ES-I3 (cell line): ENCODE data around the gene CDKL2.
"Not testable (repeated sequence)": the region's sequence is repeated elsewhere in the genome, so short reads cannot be mapped to it uniquely, and the experiment has no call there.

ENCODE experiments used
- H3K36me3 ChIP-seq: 2 replicates; pipeline ENCODE4 v1.6.1; 2013; ENCODE audit warnings: mild to moderate bottlenecking, low read length, control low read depth, moderate library complexity; ENCODE audit not compliant: insufficient read depth
- H3K4me1 ChIP-seq: 2 replicates; pipeline ENCODE4 v1.6.1; 2013; ENCODE audit warnings: mild to moderate bottlenecking, control low read depth, low read length; ENCODE audit not compliant: insufficient read depth
- H3K9ac ChIP-seq: 2 replicates; pipeline ENCODE4 v1.6.1; 2013; ENCODE audit warnings: low read depth, mild to moderate bottlenecking, low read length, moderate library complexity
- H3K9me3 ChIP-seq: 2 replicates; pipeline ENCODE4 v1.6.1; 2013; ENCODE audit warnings: mild to moderate bottlenecking, low read length, moderate library complexity; ENCODE audit not compliant: control insufficient read depth, insufficient read depth

The CDKL2 gene

DNA sequence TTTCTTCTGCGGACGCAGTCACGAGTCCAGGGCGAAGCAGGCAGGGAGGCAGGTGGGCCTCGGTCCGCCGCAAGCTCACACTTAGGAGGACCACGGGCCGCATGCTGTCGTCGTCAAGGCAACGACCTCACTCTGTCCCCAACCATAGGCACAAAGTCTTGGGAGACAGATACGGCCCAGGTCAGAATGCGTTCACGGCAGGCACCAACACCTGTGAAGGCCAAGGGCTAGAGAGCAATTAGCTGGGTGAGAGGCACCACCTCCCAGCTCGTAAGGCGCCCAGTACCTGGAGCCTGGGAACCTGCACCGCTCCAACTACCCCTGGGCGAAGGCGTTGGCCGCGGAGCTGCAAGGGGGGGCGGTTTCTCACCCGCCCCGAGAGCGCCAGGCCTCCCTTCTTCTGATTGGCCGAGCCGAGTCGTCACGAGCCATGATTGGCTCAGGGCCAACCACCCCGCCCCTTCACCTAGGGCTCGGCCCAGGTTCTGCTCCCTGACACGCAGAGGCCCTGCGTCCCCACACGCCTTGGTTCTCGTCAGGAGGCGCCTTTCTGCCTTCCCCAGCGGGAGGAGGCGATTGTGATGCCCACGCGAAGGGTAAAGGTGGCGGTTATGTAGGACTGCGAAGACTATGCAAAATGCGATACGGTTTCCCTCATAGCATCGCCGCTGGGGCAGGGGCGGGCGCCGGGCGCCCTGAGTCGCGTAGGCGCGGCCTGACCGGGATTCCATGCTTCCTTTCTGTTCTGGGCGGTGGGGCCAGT, at the start of gene CDKL2:
Gene CDKL2, minus strand, starts transcription at position 355 of the 763 bp plus-strand sequence. CDS start 4,540 bp downstream, outside the sequence.
- peak within 1 kb of the TSS; percentile 66 for H3K9ac ChIP-seq
- H3K9me3 ChIP-seq, result no peaks in the 10 kb centered on the region
- H3K36me3 ChIP-seq, result no peaks in the 10 kb centered on the region

DNA sequence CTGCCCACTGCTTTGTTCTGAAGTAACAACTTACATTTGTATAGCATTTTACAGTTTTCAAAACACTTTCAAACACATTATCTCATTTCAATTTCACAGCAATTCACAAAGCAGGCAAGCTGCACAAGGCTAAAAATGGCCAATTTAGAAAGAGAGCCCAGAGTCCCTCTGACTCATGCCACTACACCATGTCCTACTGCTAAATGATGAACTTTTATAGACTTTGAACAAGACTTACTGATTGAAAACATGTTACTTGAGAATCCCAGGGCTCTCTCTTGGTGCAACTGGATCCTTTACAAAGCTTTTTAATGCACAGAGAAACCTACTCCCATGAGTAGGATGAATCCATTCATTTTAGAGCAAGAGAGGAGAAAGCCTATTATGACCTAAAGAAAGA, 48.6 kb upstream of the CDKL2 start:
- Histone ChIP-seq H3K36me3 (no peaks in the 10 kb centered on the region), H3K4me1 (no peaks in the 10 kb centered on the region), H3K9ac (no peak overlapping the region), H3K9me3 (no peaks in the 10 kb centered on the region)

More for the DNA sequence above, at the start of gene CDKL2:
- peaks cover 5% of the 10 kb centered on the region; the same call in 1 of the 2 replicates for H3K4me1 ChIP-seq

DNA sequence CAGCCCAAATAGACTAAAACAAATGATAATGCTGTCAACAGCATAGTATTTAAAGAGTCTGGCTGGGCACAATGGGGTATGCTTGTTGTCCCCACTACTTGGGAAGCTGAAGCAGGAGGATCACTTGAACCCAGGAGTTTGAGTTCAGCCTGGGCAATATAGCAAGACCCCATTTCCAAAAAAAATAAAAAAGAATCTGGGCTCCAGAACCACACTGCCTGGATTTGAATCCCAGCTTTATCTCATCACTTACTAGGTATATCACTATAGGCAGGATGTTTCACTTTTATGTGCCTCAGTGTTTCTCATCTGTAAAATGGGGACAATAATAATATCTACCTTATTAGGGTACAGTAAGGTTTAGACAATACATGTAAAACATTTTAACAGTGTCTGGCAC, 48.1 kb upstream of the CDKL2 start:
- Histone ChIP-seq H3K9ac (no peak overlapping the region), H3K4me1 (no peaks in the 10 kb centered on the region), H3K36me3 (no peaks in the 10 kb centered on the region), H3K9me3 (no peaks in the 10 kb centered on the region)

DNA sequence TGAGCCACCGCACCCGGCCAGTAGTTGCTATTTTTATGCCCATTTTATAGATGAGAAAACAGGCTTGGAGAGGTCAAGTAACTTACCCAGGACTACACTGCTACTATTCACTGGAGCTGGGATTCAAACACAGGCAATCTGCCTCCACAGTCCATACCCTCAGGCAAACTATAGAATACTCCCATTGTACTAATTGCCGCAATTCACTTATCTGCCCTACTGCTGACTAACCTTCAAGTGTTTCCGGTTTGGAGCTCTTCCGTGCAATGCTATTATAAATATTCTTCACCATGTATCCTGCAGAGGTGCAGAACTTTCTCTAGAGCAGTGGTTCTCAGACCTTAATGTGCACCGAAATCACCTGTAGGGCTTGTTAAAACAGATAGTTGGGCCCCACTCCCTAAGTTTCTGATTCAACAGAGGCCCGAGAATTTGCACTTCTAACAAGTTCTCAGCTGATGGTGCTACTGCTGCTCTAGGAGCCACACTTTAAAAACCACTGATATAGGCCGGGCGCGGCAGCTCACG, 44.7 kb upstream of the CDKL2 start:
- H3K9me3 ChIP-seq, result no peaks in the 10 kb centered on the region
- no peaks in the 10 kb centered on the region for H3K36me3 ChIP-seq
- peaks cover 10% of the 10 kb centered on the region; the same call in 1 of the 2 replicates for H3K4me1 ChIP-seq
- H3K9ac ChIP-seq, result no peak overlapping the region

- Histone ChIP-seq H3K36me3 (no peaks in the 10 kb centered on the region), H3K9ac (peak overlapping the region; percentile 98), H3K9me3 (no peaks in the 10 kb centered on the region), H3K4me1 (peaks cover 14% of the 10 kb centered on the region; the same call in 1 of the 2 replicates)
Measured at GRCh38 chr4:75673959-75674328, 43.6 kb upstream of the CDKL2 start.

DNA sequence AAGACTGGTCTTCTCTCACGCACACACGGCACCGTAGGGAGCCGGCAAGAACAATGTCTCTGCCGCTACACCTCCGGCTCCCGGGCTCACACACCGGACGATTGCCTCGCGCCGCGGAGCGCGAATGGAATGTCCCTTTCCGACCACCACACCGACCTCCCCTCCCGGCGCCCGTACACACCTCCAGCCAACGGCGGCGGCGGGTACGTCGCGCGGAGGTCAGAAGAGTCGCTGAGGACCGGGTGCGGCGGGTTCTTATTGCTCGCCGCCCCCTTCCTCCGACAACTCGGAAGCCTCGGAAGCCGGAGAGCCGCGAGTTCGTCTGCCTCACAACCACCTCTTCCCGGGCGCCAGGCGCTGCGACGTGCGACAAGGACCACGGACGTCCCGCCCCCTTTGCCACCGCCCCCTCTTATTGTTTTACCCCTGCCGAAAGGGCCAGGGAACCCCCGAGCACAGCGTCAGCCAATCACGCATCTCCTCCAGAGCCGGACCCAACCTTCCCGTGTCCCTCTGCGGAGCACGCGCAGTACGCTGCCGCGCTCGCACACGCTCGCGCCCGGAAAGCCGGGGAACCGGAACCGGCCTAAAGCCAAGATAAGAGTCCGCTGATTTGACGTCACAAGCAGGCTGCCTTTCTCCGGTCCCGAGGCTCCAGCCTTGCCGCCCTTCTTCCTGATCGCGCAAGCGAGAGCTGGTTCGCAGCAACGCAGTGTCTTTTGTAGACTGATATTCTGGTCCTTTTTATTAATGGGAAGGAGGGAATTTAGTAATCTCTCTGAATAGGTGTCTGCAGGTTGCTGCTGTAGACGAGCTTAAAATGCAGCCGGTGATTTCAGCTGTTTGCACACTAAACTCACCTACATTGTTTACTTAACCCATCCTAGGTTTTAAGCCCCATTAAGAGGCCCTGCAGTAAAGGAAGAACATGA, 43.0 kb upstream of the CDKL2 start, which contains the start of gene G3BP2:
Gene G3BP2, minus strand, starts transcription at position 385 of the 932 bp plus-strand sequence. CDS start 11,386 bp downstream, outside the sequence.
- H3K9ac ChIP-seq, result peak within 1 kb of the TSS; percentile 98
- no peaks in the 10 kb centered on the region for H3K36me3 ChIP-seq
- peaks cover 19% of the 10 kb centered on the region for H3K4me1 ChIP-seq
- no peaks in the 10 kb centered on the region for H3K9me3 ChIP-seq

- Histone ChIP-seq H3K9ac (peak overlapping the region; percentile 98), H3K36me3 (no peaks in the 10 kb centered on the region), H3K9me3 (no peaks in the 10 kb centered on the region), H3K4me1 (peaks cover 21% of the 10 kb centered on the region)
Measured at GRCh38 chr4:75672461-75673026, 42.2 kb upstream of the CDKL2 start.

DNA sequence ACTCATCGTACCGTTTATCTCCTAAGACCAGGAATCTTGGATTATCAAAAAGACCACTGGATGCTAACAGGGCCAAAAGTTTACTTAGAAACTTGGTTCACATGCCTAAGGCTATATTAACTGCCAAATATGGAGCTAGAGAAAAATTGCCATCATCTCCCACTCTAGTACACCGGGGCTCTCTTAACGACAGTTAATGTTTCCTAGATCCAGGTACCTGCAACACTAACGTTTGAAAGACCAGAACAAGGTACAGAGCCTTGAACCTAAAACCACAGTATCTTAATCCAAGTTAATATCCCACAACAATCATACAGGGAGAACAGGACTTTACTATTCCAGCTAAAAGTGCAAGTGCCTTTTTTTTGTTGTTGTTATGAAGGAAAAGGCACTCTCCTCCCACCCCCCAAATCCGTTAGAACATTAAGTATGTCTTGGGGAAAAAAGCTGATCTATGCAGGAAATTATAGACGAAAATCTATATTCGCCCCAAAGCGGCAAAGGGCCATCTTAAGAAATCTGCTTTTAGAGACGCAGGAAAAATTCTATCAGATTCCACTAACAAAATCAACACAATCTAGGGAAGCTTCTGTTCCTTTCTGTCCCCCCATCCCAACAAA, 41.6 kb upstream of the CDKL2 start:
- Histone ChIP-seq H3K9me3 (no peaks in the 10 kb centered on the region), H3K36me3 (no peaks in the 10 kb centered on the region), H3K9ac (peak overlapping the region; percentile 98), H3K4me1 (peaks cover 25% of the 10 kb centered on the region)

GRCh38 chr4:75668596-75668995, 38.3 kb upstream of the CDKL2 start:
- Histone ChIP-seq H3K9ac (no peak overlapping the region), H3K9me3 (no peaks in the 10 kb centered on the region), H3K36me3 (no peaks in the 10 kb centered on the region), H3K4me1 (peaks cover 25% of the 10 kb centered on the region)

GRCh38 chr4:75667636-75668035, 37.3 kb upstream of the CDKL2 start:
- not testable (repeated sequence) for H3K36me3 ChIP-seq, H3K9ac ChIP-seq, H3K9me3 ChIP-seq
- peaks cover 25% of the 10 kb centered on the region for H3K4me1 ChIP-seq

DNA sequence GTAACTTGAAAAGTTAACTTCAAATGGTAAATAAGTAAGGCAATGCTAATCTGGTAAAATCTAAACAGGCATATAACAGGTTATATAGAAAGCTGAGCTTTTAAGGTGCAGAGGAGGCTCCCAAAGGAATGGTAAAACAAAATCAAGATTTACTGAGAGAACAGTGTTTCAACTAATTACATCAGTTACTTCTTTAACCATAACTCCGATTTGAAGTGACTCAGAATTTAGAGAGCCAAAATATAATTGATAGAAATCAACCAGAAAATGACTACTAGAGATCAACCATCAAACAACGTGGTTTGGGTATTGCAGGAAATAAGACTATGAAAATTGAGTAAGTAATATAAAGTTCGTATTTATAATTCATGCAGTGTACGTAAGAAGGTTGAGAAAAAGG, 36.0 kb upstream of the CDKL2 start:
- no peak overlapping the region for H3K9ac ChIP-seq
- H3K9me3 ChIP-seq, result no peaks in the 10 kb centered on the region
- peaks cover 24% of the 10 kb centered on the region for H3K4me1 ChIP-seq
- H3K36me3 ChIP-seq, result peaks cover 8% of the 10 kb centered on the region; the same call in 1 of the 2 replicates

DNA sequence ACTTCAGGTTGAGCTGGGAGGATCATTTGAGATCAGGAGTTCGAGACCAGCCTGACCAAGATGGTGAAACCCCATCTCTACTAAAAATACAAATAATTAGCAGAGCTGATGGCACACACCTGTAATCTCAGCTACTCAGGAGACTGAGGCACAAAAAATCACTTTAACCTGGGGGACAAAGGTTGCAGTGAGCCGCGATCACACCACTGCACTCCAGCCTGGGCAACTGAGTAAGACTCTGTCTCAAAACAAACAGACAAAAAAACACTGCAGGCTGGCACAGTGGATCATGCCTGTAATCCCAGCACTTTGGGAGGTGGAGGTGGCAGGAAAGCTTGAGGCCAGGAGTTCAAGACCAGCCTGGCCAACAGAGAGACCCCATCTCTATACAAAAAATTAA, 34.3 kb upstream of the CDKL2 start:
- Histone ChIP-seq H3K4me1 (peaks cover 14% of the 10 kb centered on the region), H3K36me3 (peaks cover 10% of the 10 kb centered on the region; the same call in 1 of the 2 replicates)
- H3K9me3 ChIP-seq, H3K9ac ChIP-seq: not testable (repeated sequence)

DNA sequence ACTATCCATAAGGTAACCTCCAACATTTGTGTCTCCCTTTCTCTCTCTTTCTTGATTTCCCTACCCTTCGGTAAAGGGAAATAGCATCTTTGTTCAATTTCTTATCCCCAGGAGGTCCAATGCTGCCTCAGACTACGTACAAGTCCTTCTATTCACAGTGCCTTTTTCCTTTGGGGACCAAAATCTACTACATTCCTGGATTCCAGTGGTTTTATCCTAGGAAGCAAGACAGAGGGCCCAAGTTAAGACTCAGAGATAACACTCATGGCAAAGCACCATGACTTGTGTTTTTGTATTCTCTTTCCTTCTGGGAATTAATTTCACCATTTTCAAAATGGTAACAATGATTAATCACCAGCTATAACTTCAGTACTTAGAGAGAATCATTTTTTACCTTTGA, 32.3 kb upstream of the CDKL2 start:
- Histone ChIP-seq H3K9ac (no peak overlapping the region), H3K36me3 (peaks cover 16% of the 10 kb centered on the region), H3K4me1 (peaks cover 4% of the 10 kb centered on the region; the same call in 1 of the 2 replicates), H3K9me3 (no peaks in the 10 kb centered on the region)

DNA sequence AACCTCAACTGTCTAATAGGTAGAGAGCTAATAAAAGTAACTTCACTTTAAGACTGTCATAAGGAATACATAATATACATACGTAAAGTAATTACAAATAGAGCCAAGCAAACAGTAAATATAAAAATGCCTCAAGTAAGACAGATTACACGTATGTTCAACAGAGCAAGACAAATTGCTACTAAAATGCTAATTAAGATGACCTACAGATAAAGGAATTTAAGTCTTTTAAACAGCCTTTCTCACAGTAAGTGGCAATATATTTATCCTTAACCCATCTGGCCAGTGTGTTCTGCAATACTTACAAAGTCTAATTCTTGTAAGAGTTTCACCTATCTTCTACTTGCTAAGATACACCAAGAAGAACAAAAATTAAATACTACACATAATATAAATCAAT, 30.2 kb upstream of the CDKL2 start:
- no peaks in the 10 kb centered on the region for H3K9me3 ChIP-seq
- H3K4me1 ChIP-seq, result no peaks in the 10 kb centered on the region
- H3K9ac ChIP-seq, result no peak overlapping the region
- peaks cover 24% of the 10 kb centered on the region for H3K36me3 ChIP-seq
